SK-N-SH (cell line): Measurements from ENCODE around the gene PTPRN. TPM values are rescaled to one million over a fixed set of nuclear protein-coding genes. Genes with fewer than 3 reads are reported as not detected.

Experiments
- polyA plus RNA-seq, 3 experiments: library from polyadenylated mRNA; depleted of rRNA; stranded (reverse); fragments of >200 nt; gene quantifications; 2 replicates each; pipeline ENCODE4 v1.2.3, GENCODE V29; 2012
- small RNA-seq, 7 experiments: library from RNA; depleted of rRNA; stranded (forward); fragments of <200 nt; gene quantifications; one replicate each; pipeline ENCODE3, GENCODE V24; 2012

Gene PTPRN
- polyA plus RNA-seq, 1 of the 3 experiments (the other 2 are of a cell fraction) = 9.5 TPM

Small RNAs within 50 kb of the gene (small RNA-seq; reads per million reads assigned to genes)
- gene AC053503.3 (0 reads per million in 7 experiments), gene MIR153-1 (0 to 2.9 (median 0) reads per million in 7 experiments)

Other genes starting within 250 kb of the PTPRN start
- gene IHH, start 248.5 kb downstream of the PTPRN start, polyA plus RNA-seq (2012; rRNA removed) = 0.03 TPM in 1 of 2 replicates, not detected in the other
- 16.3 and 21.0 TPM in 2 replicates for gene NHEJ1, start 148.6 kb downstream of the PTPRN start, polyA plus RNA-seq (2012; rRNA removed)
- gene SLC23A3, start 139.4 kb downstream of the PTPRN start, polyA plus RNA-seq (2012; rRNA removed) = 2.1 and 3.5 TPM in 2 replicates
- 75.9 and 84.1 TPM in 2 replicates for gene CNPPD1, start 132.5 kb downstream of the PTPRN start, polyA plus RNA-seq (2012; rRNA removed)
- 74.6 and 94.8 TPM in 2 replicates for gene RETREG2, start 131.1 kb downstream of the PTPRN start, polyA plus RNA-seq (2012; rRNA removed)
- 39.9 and 46.9 TPM in 2 replicates for gene ZFAND2B, start 102.6 kb downstream of the PTPRN start, polyA plus RNA-seq (2012; rRNA removed)
- gene ABCB6, start 90.4 kb downstream of the PTPRN start, polyA plus RNA-seq (2012; rRNA removed) = 26.5 and 27.4 TPM in 2 replicates
- gene ATG9A, start 79.8 kb downstream of the PTPRN start, polyA plus RNA-seq (2012; rRNA removed) = 29.6 and 33.2 TPM in 2 replicates
- 22.3 and 30.8 TPM in 2 replicates for gene ANKZF1, start 79.6 kb downstream of the PTPRN start, polyA plus RNA-seq (2012; rRNA removed)
- 11.7 and 14.1 TPM in 2 replicates for gene GLB1L, start 64.0 kb downstream of the PTPRN start, polyA plus RNA-seq (2012; rRNA removed)
- 57.6 and 78.6 TPM in 2 replicates for gene STK16, start 63.9 kb downstream of the PTPRN start, polyA plus RNA-seq (2012; rRNA removed)
- gene TUBA4B, start 56.2 kb downstream of the PTPRN start, polyA plus RNA-seq (2012; rRNA removed) = 0.03 TPM in 1 of 2 replicates, not detected in the other
- gene TUBA4A, start 55.5 kb downstream of the PTPRN start, polyA plus RNA-seq (2012; rRNA removed) = 4.8 and 6.2 TPM in 2 replicates
- gene DNAJB2, start 30.0 kb downstream of the PTPRN start, polyA plus RNA-seq (2012; rRNA removed) = 37.2 and 39.9 TPM in 2 replicates
- gene RESP18, start 23.3 kb upstream of the PTPRN start, polyA plus RNA-seq (2012; rRNA removed) = not detected in 2 replicates
- 80.7 and 92.6 TPM in 2 replicates for gene DNPEP, start 78.5 kb upstream of the PTPRN start, polyA plus RNA-seq (2012; rRNA removed)
- gene DES, start 109.0 kb upstream of the PTPRN start, polyA plus RNA-seq (2012; rRNA removed) = 0.21 and 0.28 TPM in 2 replicates
- gene SPEG, start 125.4 kb upstream of the PTPRN start, polyA plus RNA-seq (2012; rRNA removed) = 98.3 and 107 TPM in 2 replicates
- gene GMPPA, start 189.5 kb upstream of the PTPRN start, polyA plus RNA-seq (2012; rRNA removed) = 61.3 and 75.1 TPM in 2 replicates
- gene ASIC4, start 205.1 kb upstream of the PTPRN start, polyA plus RNA-seq (2012; rRNA removed) = 0.05 and 0.10 TPM in 2 replicates
- gene CHPF, start 234.4 kb upstream of the PTPRN start, polyA plus RNA-seq (2012; rRNA removed) = 119 and 141 TPM in 2 replicates
- 4.7 and 7.0 TPM in 2 replicates for gene TMEM198, start 234.6 kb upstream of the PTPRN start, polyA plus RNA-seq (2012; rRNA removed)